IMR-90 (cell line): ENCODE data around the gene NBPF6. TPM values are rescaled to one million over a fixed set of nuclear protein-coding genes. Genes with fewer than 3 reads are reported as not detected.

ENCODE experiments used
- ATAC-seq: fragments of 200-7000 bp; cut with Tn5 transposase; 2 replicates; pipeline ENCODE4 v1.9.1; 2020; ENCODE audit warnings: low read depth, mild to moderate bottlenecking, moderate library complexity
- BruUV-seq: library from RNA; stranded (reverse); fragments of 400-500 nt; replicated peaks from 2 replicates; lab custom pipeline; 2021; lab: Mats Ljungman, UMichigan
- CTCF ChIA-PET: fragments of 300-600 bp; formaldehyde crosslinking; extraction: SDS; loops from one replicate; lab custom pipeline; 2021; ENCODE audit warnings: antibody characterized with exemption; lab: Yijun Ruan, JAX
- POLR2A ChIA-PET: fragments of 300-600 bp; sonication (Branson Sonifier 250); formaldehyde crosslinking; loops from one replicate; lab custom pipeline; 2022; ENCODE audit warnings: antibody characterized with exemption; ENCODE audit not compliant: unreplicated experiment; lab: Charles Lee
- DNase-seq: peaks from one replicate; pipeline ENCODE4 v3.0.0; 2013
- H2AFZ ChIP-seq: replicated peaks from 2 replicates; pipeline ENCODE3; 2013; ENCODE audit warnings: low read length, mild to moderate bottlenecking; ENCODE audit not compliant: poor library complexity
- H2AK5ac ChIP-seq: 2 replicates; pipeline ENCODE4 v1.6.1; 2013; ENCODE audit warnings: low read depth, low read length, inconsistent platforms
- H2AK9ac ChIP-seq: replicated peaks from 2 replicates; pipeline ENCODE3; 2013; ENCODE audit warnings: mild to moderate bottlenecking, low read depth, low read length, moderate library complexity; ENCODE audit not compliant: poor library complexity
- H2BK120ac ChIP-seq: 2 replicates; pipeline ENCODE4 v1.6.1; 2013; ENCODE audit warnings: low read depth, low read length, inconsistent platforms
- H2BK15ac ChIP-seq: 3 replicates; pipeline ENCODE4 v1.6.1; 2013; ENCODE audit warnings: low read depth, low read length, inconsistent platforms
- H2BK20ac ChIP-seq: 2 replicates; pipeline ENCODE4 v1.6.1; 2013; ENCODE audit warnings: low read depth, mild to moderate bottlenecking, inconsistent platforms, low read length, moderate library complexity
- H2BK5ac ChIP-seq: 2 replicates; pipeline ENCODE4 v1.6.1; 2013; ENCODE audit warnings: mild to moderate bottlenecking, low read depth, low read length, inconsistent platforms; ENCODE audit not compliant: poor library complexity, severe bottlenecking
- H3K14ac ChIP-seq: replicated peaks from 2 replicates; pipeline ENCODE4 v1.6.1; 2013; ENCODE audit warnings: low read depth, low read length, inconsistent platforms
- H3K18ac ChIP-seq: 2 replicates; pipeline ENCODE4 v1.6.1; 2013; ENCODE audit warnings: low read depth, low read length, control low read depth
- H3K23ac ChIP-seq: 2 replicates; pipeline ENCODE4 v1.6.1; 2013; ENCODE audit warnings: low read depth, low read length, inconsistent platforms
- H3K27ac ChIP-seq: 2 replicates; pipeline ENCODE4 v1.5.1; 2013; ENCODE audit warnings: mild to moderate bottlenecking, control low read depth, low read length; ENCODE audit not compliant: insufficient read depth
- H3K27me3 ChIP-seq: 2 replicates; pipeline ENCODE4 v1.6.1; 2013; ENCODE audit warnings: low read length; ENCODE audit not compliant: control insufficient read depth, insufficient read depth
- H3K36me3 ChIP-seq: 2 replicates; pipeline ENCODE4 v1.6.1; 2013; ENCODE audit warnings: low read length, mixed read lengths; ENCODE audit not compliant: control insufficient read depth, insufficient read depth
- H3K4ac ChIP-seq: 2 replicates; pipeline ENCODE4 v1.6.1; 2013; ENCODE audit warnings: low read depth, low read length, inconsistent platforms
- H3K4me1 ChIP-seq: 2 replicates; pipeline ENCODE4 v1.6.1; 2013; ENCODE audit warnings: low read length, mixed read lengths; ENCODE audit not compliant: control insufficient read depth, insufficient read depth
- H3K4me2 ChIP-seq: 2 replicates; pipeline ENCODE4 v1.6.1; 2013; ENCODE audit warnings: low read depth, mild to moderate bottlenecking, control low read depth, low read length, moderate library complexity
- H3K4me3 ChIP-seq: 2 replicates; pipeline ENCODE4 v1.5.1; 2013; ENCODE audit warnings: low read depth, mild to moderate bottlenecking, control low read depth, low read length, moderate library complexity; ENCODE audit not compliant: insufficient read depth
- H3K56ac ChIP-seq: 2 replicates; pipeline ENCODE4 v1.6.1; 2013; ENCODE audit warnings: low read length, inconsistent platforms; ENCODE audit not compliant: insufficient read depth; ENCODE audit errors: extremely low read depth
- H3K79me1 ChIP-seq, 2 experiments: 2 replicates each; pipeline ENCODE4 v1.6.1; 2013; ENCODE audit warnings: low read length in 2 of 2, inconsistent platforms in 1 of 2, low read depth in 1 of 2
- H3K9ac ChIP-seq: 2 replicates; pipeline ENCODE4 v1.6.1; 2013; ENCODE audit warnings: low read depth, low read length, control low read depth
- H3K9me1 ChIP-seq: 2 replicates; pipeline ENCODE4 v1.6.1; 2013; ENCODE audit warnings: low read length, inconsistent platforms; ENCODE audit not compliant: insufficient read depth
- H3K9me3 ChIP-seq: 2 replicates; pipeline ENCODE4 v1.6.1; 2013; ENCODE audit warnings: low read length; ENCODE audit not compliant: control insufficient read depth, insufficient read depth
- H4K20me1 ChIP-seq: 2 replicates; pipeline ENCODE4 v1.6.1; 2013; ENCODE audit warnings: low read length, inconsistent platforms; ENCODE audit not compliant: insufficient read depth
- H4K5ac ChIP-seq: 2 replicates; pipeline ENCODE4 v1.6.1; 2013; ENCODE audit warnings: mild to moderate bottlenecking, low read depth, low read length, control low read depth
- H4K8ac ChIP-seq, 2 experiments: 2 replicates each; pipeline ENCODE4 v1.6.1; 2013; ENCODE audit warnings: low read depth in 2 of 2, low read length in 2 of 2, control low read depth in 1 of 2, inconsistent platforms in 1 of 2
- H4K91ac ChIP-seq: 2 replicates; pipeline ENCODE4 v1.6.1; 2013; ENCODE audit warnings: low read depth, low read length, inconsistent platforms; ENCODE audit not compliant: insufficient read depth
- BHLHE40 ChIP-seq: fragments of 150-350 bp; IDR thresholded peaks from 2 replicates; pipeline ENCODE4 v1.6.1; 2016; ENCODE audit warnings: mild to moderate bottlenecking, low read depth, low read length
- CEBPB ChIP-seq: IDR thresholded peaks from 2 replicates; pipeline ENCODE4 v1.6.1; 2012; ENCODE audit warnings: low read depth, low read length, improper control_type of control experiment
- CHD1 ChIP-seq: IDR thresholded peaks from 2 replicates; pipeline ENCODE4 v1.6.1; 2012; ENCODE audit warnings: low read depth, low read length, improper control_type of control experiment
- FOS ChIP-seq: fragments of 150-350 bp; IDR thresholded peaks from 2 replicates; pipeline ENCODE4 v1.6.1; 2016; ENCODE audit warnings: low read depth, low read length
- MAFK ChIP-seq: IDR thresholded peaks from 2 replicates; pipeline ENCODE4 v1.6.1; 2012; ENCODE audit warnings: low read depth, low read length, improper control_type of control experiment
- MAZ ChIP-seq: IDR thresholded peaks from 2 replicates; pipeline ENCODE4 v1.6.1; 2012; ENCODE audit warnings: low read depth, mild to moderate bottlenecking, low read length, improper control_type of control experiment, moderate library complexity, borderline replicate concordance
- NFE2L2 ChIP-seq: fragments of 150-350 bp; IDR thresholded peaks from 2 replicates; pipeline ENCODE4 v1.6.1; 2016; ENCODE audit warnings: low read depth, mild to moderate bottlenecking, low read length
- POLR2A ChIP-seq: IDR thresholded peaks from 2 replicates; pipeline ENCODE4 v1.6.1; 2012; ENCODE audit warnings: mild to moderate bottlenecking, low read depth, low read length
- RCOR1 ChIP-seq: IDR thresholded peaks from 2 replicates; pipeline ENCODE4 v1.6.1; 2012; ENCODE audit warnings: mild to moderate bottlenecking, low read length, improper control_type of control experiment; ENCODE audit not compliant: insufficient replicate concordance
- RFX5 ChIP-seq: IDR thresholded peaks from 2 replicates; pipeline ENCODE4 v1.8.0; 2012; ENCODE audit warnings: low read depth, mild to moderate bottlenecking, low read length, moderate library complexity
- WGBS, 2 experiments: methylation state at CpG; one replicate each; pipeline versions ENCODE4 v1.1.5 to v1.1.7; 2013; ENCODE audit warnings: missing lambda C conversion rate in 2 of 2; ENCODE audit not compliant: insufficient read length in 1 of 2; ENCODE audit errors: extremely low coverage in 2 of 2; 5-methylcytosine and 5-hydroxymethylcytosine counted together
- dilution Hi-C: fragments of 300-500 bp; cut with HindIII; formaldehyde crosslinking; loops from one replicate; pipeline ENCODE4 v1.14.3; 2018; ENCODE audit warnings: low sequenced_read_pairs; ENCODE audit not compliant: unreplicated experiment
- in situ Hi-C: fragments of 300-500 bp; cut with MboI; formaldehyde crosslinking; loops from 3 replicates; pipeline ENCODE4 v1.14.3; 2019; ENCODE audit warnings: low sequenced_read_pairs, inconsistent platforms, mixed read lengths
- intact Hi-C: fragments of 100-400 bp; cut with micrococcal nuclease; formaldehyde crosslinking; loops from 2 replicates; pipeline ENCODE4 v1.10.0; 2022
- polyA plus RNA-seq, 3 experiments: library from polyadenylated mRNA; depleted of rRNA; stranded (reverse); fragments of >200 nt; gene quantifications; 2 replicates each; pipeline ENCODE4 v1.2.3, GENCODE V29; 2012; ENCODE audit warnings: low replicate concordance in 1 of 3
- total RNA-seq: library from RNA; depleted of rRNA; stranded (reverse); fragments of >200 nt; gene quantifications from 2 replicates; pipeline ENCODE4 v1.2.3, GENCODE V29; 2012
- TF ChIP-seq, protein P1 (sequence below): fragments of 150-350 bp; IDR thresholded peaks from 2 replicates; pipeline ENCODE4 v1.6.1; 2017; ENCODE audit warnings: mild to moderate bottlenecking, antibody characterized with exemption, low read length, low read depth
- TF ChIP-seq, protein P2 (sequence below): fragments of 150-350 bp; IDR thresholded peaks from 2 replicates; pipeline ENCODE4 v1.6.1; 2016; ENCODE audit warnings: low read depth, mild to moderate bottlenecking, low read length, moderate library complexity, borderline replicate concordance
- TF ChIP-seq, protein P3 (sequence below): conservative IDR thresholded peaks from 2 replicates; pipeline ENCODE4 v1.5.1; 2012; ENCODE audit warnings: mild to moderate bottlenecking, low read depth, low read length, improper control_type of control experiment

Gene NBPF6
- total and polyA plus RNA-seq, 2 of the 4 experiments (the other 2 are of a cell fraction): not detected

DNA sequence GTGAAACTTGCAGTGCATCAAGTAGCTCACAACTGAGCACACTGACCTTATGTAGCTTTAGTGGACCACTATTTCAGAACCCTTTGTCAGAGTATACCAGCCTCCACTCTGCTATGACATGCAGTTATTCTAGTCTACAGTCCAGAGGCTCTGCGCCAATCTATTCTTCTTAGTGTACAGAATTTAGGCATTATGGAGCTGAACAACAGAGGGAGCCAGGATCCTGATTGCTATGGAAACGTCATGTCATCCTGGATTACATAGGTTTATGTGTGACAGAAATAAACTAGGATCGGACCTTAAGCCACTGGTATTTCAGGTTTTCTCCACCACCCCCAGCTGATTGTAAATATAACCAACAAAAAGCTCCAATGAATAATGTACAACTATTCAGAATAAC, 61.6 kb downstream of the NBPF6 start:
- Histone ChIP-seq H3K4ac (no peak overlapping the region), H3K23ac (no peak overlapping the region), H3K27me3 (peaks cover 9% of the 10 kb centered on the region), H3K9me1 (no peaks in the 10 kb centered on the region), H3K9ac (no peak overlapping the region), H2BK15ac (no peak overlapping the region), H4K8ac (no peak overlapping the region), H2BK5ac (no peak overlapping the region), H2BK120ac (no peak overlapping the region), H3K56ac (no peak overlapping the region), H2AK5ac (no peak overlapping the region), H3K18ac (no peak overlapping the region), H3K4me1 (no peaks in the 10 kb centered on the region), H3K36me3 (no peaks in the 10 kb centered on the region), H4K20me1 (no peaks in the 10 kb centered on the region), H3K4me3 (no peak overlapping the region), H4K91ac (no peak overlapping the region), H3K79me1 (no peaks in the 10 kb centered on the region), H2AFZ (no peak overlapping the region), H2AK9ac (no peak overlapping the region), H4K5ac (no peak overlapping the region), H2BK20ac (no peak overlapping the region), H3K14ac (no peak overlapping the region), H3K9me3 (no peaks in the 10 kb centered on the region), H3K4me2 (no peak overlapping the region), H3K27ac (no peak overlapping the region)
- in situ Hi-C loops (loop anchor here (10.0 kb wide), 1 partner anchor 393 kb away; no protein-coding TSS in a partner anchor), intact Hi-C loops (loop anchor here (1.0 to 10.0 kb wide), 5 partner anchors 47 to 727 kb away; no protein-coding TSS in a partner anchor), dilution Hi-C loops (no loop called here)
- no TSS peak for BruUV-seq
- ATAC-seq (no peak), DNase-seq (no peak)
- no peak for TF ChIP-seq NFE2L2
- TF ChIP-seq, protein P1, sequence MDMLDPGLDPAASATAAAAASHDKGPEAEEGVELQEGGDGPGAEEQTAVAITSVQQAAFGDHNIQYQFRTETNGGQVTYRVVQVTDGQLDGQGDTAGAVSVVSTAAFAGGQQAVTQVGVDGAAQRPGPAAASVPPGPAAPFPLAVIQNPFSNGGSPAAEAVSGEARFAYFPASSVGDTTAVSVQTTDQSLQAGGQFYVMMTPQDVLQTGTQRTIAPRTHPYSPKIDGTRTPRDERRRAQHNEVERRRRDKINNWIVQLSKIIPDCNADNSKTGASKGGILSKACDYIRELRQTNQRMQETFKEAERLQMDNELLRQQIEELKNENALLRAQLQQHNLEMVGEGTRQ: no peak
- no peak for TF ChIP-seq MAZ
- TF ChIP-seq POLR2A: no peak
- TF ChIP-seq CEBPB: no peak
- no peak for TF ChIP-seq RCOR1
- no peak for TF ChIP-seq CHD1
- TF ChIP-seq, protein P2, sequence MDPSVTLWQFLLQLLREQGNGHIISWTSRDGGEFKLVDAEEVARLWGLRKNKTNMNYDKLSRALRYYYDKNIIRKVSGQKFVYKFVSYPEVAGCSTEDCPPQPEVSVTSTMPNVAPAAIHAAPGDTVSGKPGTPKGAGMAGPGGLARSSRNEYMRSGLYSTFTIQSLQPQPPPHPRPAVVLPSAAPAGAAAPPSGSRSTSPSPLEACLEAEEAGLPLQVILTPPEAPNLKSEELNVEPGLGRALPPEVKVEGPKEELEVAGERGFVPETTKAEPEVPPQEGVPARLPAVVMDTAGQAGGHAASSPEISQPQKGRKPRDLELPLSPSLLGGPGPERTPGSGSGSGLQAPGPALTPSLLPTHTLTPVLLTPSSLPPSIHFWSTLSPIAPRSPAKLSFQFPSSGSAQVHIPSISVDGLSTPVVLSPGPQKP: no peak
- TF ChIP-seq FOS: no peak
- TF ChIP-seq BHLHE40: no peak
- TF ChIP-seq MAFK: no peak
- TF ChIP-seq, protein P3, sequence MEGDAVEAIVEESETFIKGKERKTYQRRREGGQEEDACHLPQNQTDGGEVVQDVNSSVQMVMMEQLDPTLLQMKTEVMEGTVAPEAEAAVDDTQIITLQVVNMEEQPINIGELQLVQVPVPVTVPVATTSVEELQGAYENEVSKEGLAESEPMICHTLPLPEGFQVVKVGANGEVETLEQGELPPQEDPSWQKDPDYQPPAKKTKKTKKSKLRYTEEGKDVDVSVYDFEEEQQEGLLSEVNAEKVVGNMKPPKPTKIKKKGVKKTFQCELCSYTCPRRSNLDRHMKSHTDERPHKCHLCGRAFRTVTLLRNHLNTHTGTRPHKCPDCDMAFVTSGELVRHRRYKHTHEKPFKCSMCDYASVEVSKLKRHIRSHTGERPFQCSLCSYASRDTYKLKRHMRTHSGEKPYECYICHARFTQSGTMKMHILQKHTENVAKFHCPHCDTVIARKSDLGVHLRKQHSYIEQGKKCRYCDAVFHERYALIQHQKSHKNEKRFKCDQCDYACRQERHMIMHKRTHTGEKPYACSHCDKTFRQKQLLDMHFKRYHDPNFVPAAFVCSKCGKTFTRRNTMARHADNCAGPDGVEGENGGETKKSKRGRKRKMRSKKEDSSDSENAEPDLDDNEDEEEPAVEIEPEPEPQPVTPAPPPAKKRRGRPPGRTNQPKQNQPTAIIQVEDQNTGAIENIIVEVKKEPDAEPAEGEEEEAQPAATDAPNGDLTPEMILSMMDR: no peak
- TF ChIP-seq RFX5: no peak
- POLR2A ChIA-PET: no interaction called here
- no CpG with 5 or more reads among the region's 3 CpGs for WGBS, 2 experiments
- CTCF ChIA-PET: interaction anchor here (0.6 to 3.6 kb wide), 5 partner anchors 126 to 353 kb away, joined by 3 to 27 read pairs (median 3); no protein-coding TSS in a partner anchor
